DOHH2 (cell line): Measurements from ENCODE around the gene MTHFD2L.

ENCODE experiments used
- H3F3A ChIP-seq: fragments of 200-600 bp; sonication (generic), shearing (Covaris generic); 2 replicates; pipeline ENCODE4 v1.6.0; 2016; ENCODE audit warnings: antibody characterized with exemption, mild to moderate bottlenecking; ENCODE audit not compliant: control insufficient read depth, insufficient read depth
- H3K27ac ChIP-seq: fragments of 200-600 bp; sonication (generic); 2 replicates; pipeline ENCODE4 v1.5.1; 2014; ENCODE audit warnings: low read depth, mild to moderate bottlenecking, low read length, moderate library complexity
- H3K27me3 ChIP-seq: fragments of 200-600 bp; sonication (generic); 2 replicates; pipeline ENCODE4 v1.6.1; 2014; ENCODE audit warnings: mild to moderate bottlenecking, low read length, mixed read lengths; ENCODE audit not compliant: control insufficient read depth
- H3K36me3 ChIP-seq: fragments of 200-600 bp; sonication (generic); 2 replicates; pipeline ENCODE4 v1.6.1; 2014; ENCODE audit warnings: mild to moderate bottlenecking, low read length, moderate library complexity, mixed read lengths; ENCODE audit not compliant: control insufficient read depth
- H3K4me1 ChIP-seq: fragments of 200-600 bp; sonication (generic); 2 replicates; pipeline ENCODE4 v1.6.1; 2014; ENCODE audit warnings: mild to moderate bottlenecking, low read length, mixed read lengths; ENCODE audit not compliant: control insufficient read depth
- H3K4me2 ChIP-seq: fragments of 200-600 bp; sonication (generic); 2 replicates; pipeline ENCODE4 v1.6.0; 2014; ENCODE audit warnings: mild to moderate bottlenecking, low read length, moderate library complexity
- H3K4me3 ChIP-seq: fragments of 200-600 bp; sonication (generic); 2 replicates; pipeline ENCODE4 v1.5.1; 2014; ENCODE audit warnings: mild to moderate bottlenecking, low read length, mixed read lengths
- H3K79me2 ChIP-seq: fragments of 200-600 bp; sonication (generic); 2 replicates; pipeline ENCODE4 v1.6.1; 2014; ENCODE audit warnings: mild to moderate bottlenecking, low read length, mixed read lengths; ENCODE audit not compliant: control insufficient read depth
- H3K9me2 ChIP-seq: fragments of 200-600 bp; sonication (generic); replicated peaks from 2 replicates; pipeline ENCODE4 v1.6.1; 2014; ENCODE audit warnings: mild to moderate bottlenecking, low read length, mixed read lengths; ENCODE audit not compliant: control insufficient read depth
- H3K9me3 ChIP-seq: fragments of 200-600 bp; sonication (generic); 2 replicates; pipeline ENCODE4 v1.6.1; 2014; ENCODE audit warnings: antibody characterized with exemption, low read length, mixed read lengths; ENCODE audit not compliant: control insufficient read depth, insufficient read depth
- H4K20me1 ChIP-seq: fragments of 200-600 bp; sonication (generic); 2 replicates; pipeline ENCODE4 v1.6.0; 2014; ENCODE audit warnings: low read depth, mild to moderate bottlenecking, antibody characterized with exemption, low read length, moderate library complexity; ENCODE audit not compliant: control insufficient read depth, insufficient read depth
- EZH2phosphoT487 ChIP-seq: fragments of 200-600 bp; sonication (generic); IDR thresholded peaks from 2 replicates; pipeline ENCODE4 v1.6.1; 2017; ENCODE audit warnings: borderline replicate concordance, mild to moderate bottlenecking, antibody characterized with exemption, low read length, moderate library complexity, mixed read lengths
- TF ChIP-seq, protein P1 (sequence below): fragments of 200-600 bp; sonication (generic); IDR thresholded peaks from one replicate; pipeline ENCODE4 v1.5.1; 2014; ENCODE audit warnings: antibody characterized with exemption, mild to moderate bottlenecking, low read depth, low read length; ENCODE audit not compliant: poor library complexity, severe bottlenecking

Gene MTHFD2L

GRCh38 chr4:74279716-74280115, 121.8 kb downstream of the MTHFD2L start:
- Histone ChIP-seq H3K27ac (no peak overlapping the region), H3F3A (no peaks in the 10 kb centered on the region), H3K79me2 (no peaks in the 10 kb centered on the region), H3K9me3 (no peaks in the 10 kb centered on the region), H3K9me2 (no peaks in the 10 kb centered on the region), H3K27me3 (no peaks in the 10 kb centered on the region), H3K36me3 (no peaks in the 10 kb centered on the region), H3K4me3 (no peak overlapping the region), H4K20me1 (no peaks in the 10 kb centered on the region), H3K4me2 (no peak overlapping the region), H3K4me1 (no peaks in the 10 kb centered on the region)
- TF ChIP-seq EZH2phosphoT487: no peak
- TF ChIP-seq, protein P1, sequence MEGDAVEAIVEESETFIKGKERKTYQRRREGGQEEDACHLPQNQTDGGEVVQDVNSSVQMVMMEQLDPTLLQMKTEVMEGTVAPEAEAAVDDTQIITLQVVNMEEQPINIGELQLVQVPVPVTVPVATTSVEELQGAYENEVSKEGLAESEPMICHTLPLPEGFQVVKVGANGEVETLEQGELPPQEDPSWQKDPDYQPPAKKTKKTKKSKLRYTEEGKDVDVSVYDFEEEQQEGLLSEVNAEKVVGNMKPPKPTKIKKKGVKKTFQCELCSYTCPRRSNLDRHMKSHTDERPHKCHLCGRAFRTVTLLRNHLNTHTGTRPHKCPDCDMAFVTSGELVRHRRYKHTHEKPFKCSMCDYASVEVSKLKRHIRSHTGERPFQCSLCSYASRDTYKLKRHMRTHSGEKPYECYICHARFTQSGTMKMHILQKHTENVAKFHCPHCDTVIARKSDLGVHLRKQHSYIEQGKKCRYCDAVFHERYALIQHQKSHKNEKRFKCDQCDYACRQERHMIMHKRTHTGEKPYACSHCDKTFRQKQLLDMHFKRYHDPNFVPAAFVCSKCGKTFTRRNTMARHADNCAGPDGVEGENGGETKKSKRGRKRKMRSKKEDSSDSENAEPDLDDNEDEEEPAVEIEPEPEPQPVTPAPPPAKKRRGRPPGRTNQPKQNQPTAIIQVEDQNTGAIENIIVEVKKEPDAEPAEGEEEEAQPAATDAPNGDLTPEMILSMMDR: no peak

DNA sequence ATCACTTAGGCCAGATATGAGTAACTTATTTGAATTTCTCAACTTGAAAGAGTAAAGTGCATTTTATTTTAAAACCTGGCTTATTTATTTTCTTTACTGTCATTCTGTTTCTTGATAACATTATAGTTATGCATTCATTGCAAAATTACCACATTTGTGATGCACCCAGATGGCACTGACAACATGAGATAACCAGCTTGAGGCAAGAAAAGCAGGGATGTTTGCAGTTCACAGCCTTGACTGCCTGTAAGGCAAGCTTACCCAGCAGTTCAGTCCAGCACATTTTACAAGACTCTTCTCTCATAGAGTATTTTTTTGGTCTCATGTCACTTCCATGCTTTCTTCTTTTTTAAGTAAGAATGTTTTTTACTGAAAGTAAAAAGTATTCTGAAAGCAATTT, 125.0 kb downstream of the MTHFD2L start:
- H3K36me3 ChIP-seq: no peaks in the 10 kb centered on the region
- no peaks in the 10 kb centered on the region for H3K27me3 ChIP-seq
- H3K9me2 ChIP-seq: no peaks in the 10 kb centered on the region
- H3K27ac ChIP-seq: no peak overlapping the region
- no peaks in the 10 kb centered on the region for H4K20me1 ChIP-seq
- no peak overlapping the region for H3K4me3 ChIP-seq
- no peaks in the 10 kb centered on the region for H3K9me3 ChIP-seq
- no peak overlapping the region for H3K4me2 ChIP-seq
- TF ChIP-seq EZH2phosphoT487: no peak
- TF ChIP-seq, protein P1: no peak
- H3K4me1 ChIP-seq: no peaks in the 10 kb centered on the region
- no peaks in the 10 kb centered on the region for H3F3A ChIP-seq
- H3K79me2 ChIP-seq: no peaks in the 10 kb centered on the region

DNA sequence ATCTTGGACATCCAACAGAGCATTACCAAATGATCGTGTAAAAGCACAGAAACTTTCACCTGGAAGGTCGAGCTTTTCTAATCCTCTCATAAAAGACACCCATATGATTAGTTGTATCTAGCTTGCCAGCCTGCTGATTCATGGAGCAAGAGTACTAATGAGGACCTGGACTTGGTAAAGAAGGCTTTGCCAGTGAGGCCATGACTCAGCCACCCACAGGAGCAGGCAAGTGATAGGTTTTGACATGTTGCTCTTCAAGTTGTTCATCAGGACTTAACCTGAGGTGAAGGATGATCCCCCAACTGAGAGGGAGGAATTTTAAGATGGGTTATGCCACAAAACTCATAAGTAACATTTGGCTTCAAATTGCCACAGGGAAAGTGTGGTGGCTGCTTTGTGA, 125.7 kb downstream of the MTHFD2L start:
- Histone ChIP-seq H4K20me1 (no peaks in the 10 kb centered on the region), H3K9me3 (no peaks in the 10 kb centered on the region), H3K79me2 (no peaks in the 10 kb centered on the region), H3K4me2 (no peak overlapping the region), H3K4me3 (no peak overlapping the region), H3K9me2 (no peaks in the 10 kb centered on the region), H3K36me3 (no peaks in the 10 kb centered on the region), H3F3A (no peaks in the 10 kb centered on the region), H3K4me1 (no peaks in the 10 kb centered on the region), H3K27me3 (no peaks in the 10 kb centered on the region), H3K27ac (no peak overlapping the region)
- TF ChIP-seq, protein P1: no peak
- no peak for TF ChIP-seq EZH2phosphoT487

- TF ChIP-seq EZH2phosphoT487: no peak
- TF ChIP-seq, protein P1: no peak
- H3K4me2 ChIP-seq: no peak overlapping the region
- H3K27ac ChIP-seq: no peak overlapping the region
Observed at GRCh38 chr4:74284053-74284452, 126.1 kb downstream of the MTHFD2L start.

More at GRCh38 chr4:74284053-74284452, 126.1 kb downstream of the MTHFD2L start:
- Histone ChIP-seq H3K36me3 (no peaks in the 10 kb centered on the region), H3K9me2 (no peaks in the 10 kb centered on the region), H3K79me2 (no peaks in the 10 kb centered on the region), H3K4me1 (no peaks in the 10 kb centered on the region), H3K9me3 (no peaks in the 10 kb centered on the region), H3K27me3 (no peaks in the 10 kb centered on the region), H3F3A (no peaks in the 10 kb centered on the region), H4K20me1 (no peaks in the 10 kb centered on the region), H3K4me3 (no peak overlapping the region)
